ENCODE results near the gene SPDYE1.

Gene SPDYE1

GRCh38 chr7:44050121-44050914 lies 52.6 kb downstream of the SPDYE1 start:
- peaks cover 72% of the 10 kb centered on the region for H3K4me1 ChIP-seq
- H3K9me3 ChIP-seq, result no peaks in the 10 kb centered on the region
- H3K27me3 ChIP-seq, result no peaks in the 10 kb centered on the region
- peaks cover 82% of the 10 kb centered on the region for H3K36me3 ChIP-seq
- peak overlapping the region; percentile 9 for H3K4me2 ChIP-seq
- H3K4me3 ChIP-seq, result no peak overlapping the region
- peak overlapping the region; percentile 30; the same call in 1 of the 2 replicates for H3K27ac ChIP-seq
- H3K9ac ChIP-seq, result no peak overlapping the region
- TF ChIP-seq Cebpa-rat (IDR thresholded peaks at IDR 0.05), result no peak
- peaks cover 77% of the 10 kb centered on the region for H4K20me1 ChIP-seq

- Histone ChIP-seq H3K4me1 (peaks cover 64% of the 10 kb centered on the region), H3K27ac (peak overlapping the region; percentile 30; the same call in 1 of the 2 replicates), H3K27me3 (no peaks in the 10 kb centered on the region), H3K4me2 (peak overlapping the region; percentile 9), H4K20me1 (peaks cover 73% of the 10 kb centered on the region), H3K4me3 (no peak overlapping the region), H3K36me3 (peaks cover 89% of the 10 kb centered on the region), H3K9ac (no peak overlapping the region), H3K9me3 (no peaks in the 10 kb centered on the region)
- TF ChIP-seq Cebpa-rat (IDR thresholded peaks at IDR 0.05), result no peak
Observed at GRCh38 chr7:44050915-44051560, 53.3 kb downstream of the SPDYE1 start.

GRCh38 chr7:44051611-44052220 lies 54.0 kb downstream of the SPDYE1 start:
- H3K27me3 ChIP-seq, result no peaks in the 10 kb centered on the region
- peaks cover 58% of the 10 kb centered on the region for H3K4me1 ChIP-seq
- H3K9ac ChIP-seq, result no peak overlapping the region
- peak overlapping the region; percentile 21; the same call in 1 of the 2 replicates for H3K4me2 ChIP-seq
- H3K27ac ChIP-seq, result no peak overlapping the region
- H3K36me3 ChIP-seq, result peaks cover 96% of the 10 kb centered on the region
- H3K4me3 ChIP-seq, result no peak overlapping the region
- no peaks in the 10 kb centered on the region for H3K9me3 ChIP-seq
- no peak for TF ChIP-seq Cebpa-rat (IDR thresholded peaks at IDR 0.05)
- H4K20me1 ChIP-seq, result peaks cover 73% of the 10 kb centered on the region

- H3K36me3 ChIP-seq, result peaks cover 100% of the 10 kb centered on the region
- no peak for TF ChIP-seq Cebpa-rat (IDR thresholded peaks at IDR 0.05)
- H3K4me3 ChIP-seq, result no peak overlapping the region
- peaks cover 58% of the 10 kb centered on the region for H3K4me1 ChIP-seq
- H3K9ac ChIP-seq, result no peak overlapping the region
- H3K9me3 ChIP-seq, result no peaks in the 10 kb centered on the region
- peak overlapping the region; percentile 21 for H3K4me2 ChIP-seq
- peaks cover 69% of the 10 kb centered on the region for H4K20me1 ChIP-seq
- 0 out of 2 replicates have a peak overlapping the region, but pooled peaks have one; percentile 4 for H3K27ac ChIP-seq
- H3K27me3 ChIP-seq, result no peaks in the 10 kb centered on the region
Observed at GRCh38 chr7:44052771-44053365, 55.2 kb downstream of the SPDYE1 start.

- TF ChIP-seq Cebpa-rat (IDR thresholded peaks at IDR 0.05), result no peak
- Histone ChIP-seq H3K27ac (peak overlapping the region; percentile 9; the same call in 1 of the 2 replicates), H3K9me3 (no peaks in the 10 kb centered on the region), H3K4me2 (no peak overlapping the region), H3K4me1 (peaks cover 62% of the 10 kb centered on the region), H3K9ac (no peak overlapping the region), H4K20me1 (peaks cover 41% of the 10 kb centered on the region), H3K4me3 (no peak overlapping the region), H3K36me3 (peaks cover 100% of the 10 kb centered on the region), H3K27me3 (no peaks in the 10 kb centered on the region)
Observed at GRCh38 chr7:44056681-44057080, 59.0 kb downstream of the SPDYE1 start.

GRCh38 chr7:44057181-44057848 lies 59.6 kb downstream of the SPDYE1 start:
- Histone ChIP-seq H3K9ac (no peak overlapping the region), H3K27me3 (no peaks in the 10 kb centered on the region), H3K4me1 (peaks cover 62% of the 10 kb centered on the region), H4K20me1 (peaks cover 34% of the 10 kb centered on the region), H3K9me3 (no peaks in the 10 kb centered on the region), H3K27ac (peak overlapping the region; percentile 87), H3K36me3 (peaks cover 100% of the 10 kb centered on the region), H3K4me2 (peak overlapping the region; percentile 91; the same call in 1 of the 2 replicates), H3K4me3 (no peak overlapping the region)
- TF ChIP-seq Cebpa-rat (IDR thresholded peaks at IDR 0.05), result no peak

GRCh38 chr7:44057849-44058758 lies 60.4 kb downstream of the SPDYE1 start:
- Histone ChIP-seq H3K4me3 (0 out of 2 replicates have a peak overlapping the region, but pooled peaks have one; percentile 37), H3K27ac (peak overlapping the region; percentile 87), H3K4me1 (peaks cover 62% of the 10 kb centered on the region), H3K36me3 (peaks cover 100% of the 10 kb centered on the region), H3K27me3 (no peaks in the 10 kb centered on the region), H3K4me2 (peak overlapping the region; percentile 91), H3K9me3 (no peaks in the 10 kb centered on the region), H3K9ac (peak overlapping the region; percentile 70), H4K20me1 (peaks cover 26% of the 10 kb centered on the region)
- TF ChIP-seq Cebpa-rat (IDR thresholded peaks at IDR 0.05), result no peak

GRCh38 chr7:44058759-44059218 lies 61.1 kb downstream of the SPDYE1 start:
- peak overlapping the region; percentile 91 for H3K4me2 ChIP-seq
- H3K36me3 ChIP-seq, result peaks cover 100% of the 10 kb centered on the region
- H3K27ac ChIP-seq, result peak overlapping the region; percentile 87

More at GRCh38 chr7:44058759-44059218, 61.1 kb downstream of the SPDYE1 start:
- peaks cover 26% of the 10 kb centered on the region for H4K20me1 ChIP-seq
- no peak for TF ChIP-seq Cebpa-rat (IDR thresholded peaks at IDR 0.05)
- peaks cover 62% of the 10 kb centered on the region for H3K4me1 ChIP-seq
- peak overlapping the region; percentile 70 for H3K9ac ChIP-seq
- no peaks in the 10 kb centered on the region for H3K9me3 ChIP-seq
- no peaks in the 10 kb centered on the region for H3K27me3 ChIP-seq
- H3K4me3 ChIP-seq, result 0 out of 2 replicates have a peak overlapping the region, but pooled peaks have one; percentile 37
